ENCODE measurements around the gene PDK1.
A peak's percentile ranks its signal among the peaks of the same experiment; 100 is the strongest.

Gene PDK1

DNA sequence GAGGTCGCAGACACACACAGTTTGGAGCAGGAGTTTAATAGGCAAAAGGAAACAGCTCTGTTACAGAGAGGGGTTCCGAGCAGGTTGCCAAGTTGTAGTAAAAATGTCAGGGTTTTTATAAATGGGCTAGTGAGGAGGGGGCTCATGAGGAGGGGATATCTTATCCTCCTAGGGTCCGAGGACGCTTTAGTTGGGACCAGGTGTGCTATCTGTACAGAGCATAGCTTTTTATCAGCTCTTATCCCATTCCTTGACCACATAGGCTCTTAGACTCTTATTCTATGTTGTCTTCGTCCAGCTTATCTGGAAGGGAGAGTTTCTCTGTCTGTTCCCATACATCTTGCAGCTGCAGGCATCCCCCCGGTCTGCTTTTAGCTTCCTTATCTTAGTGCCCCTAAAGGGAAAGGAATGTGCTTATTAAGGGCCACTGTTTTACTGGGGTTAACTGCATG, 44.7 kb downstream of the PDK1 start:
- DNase-seq: peak; percentile 31

DNA sequence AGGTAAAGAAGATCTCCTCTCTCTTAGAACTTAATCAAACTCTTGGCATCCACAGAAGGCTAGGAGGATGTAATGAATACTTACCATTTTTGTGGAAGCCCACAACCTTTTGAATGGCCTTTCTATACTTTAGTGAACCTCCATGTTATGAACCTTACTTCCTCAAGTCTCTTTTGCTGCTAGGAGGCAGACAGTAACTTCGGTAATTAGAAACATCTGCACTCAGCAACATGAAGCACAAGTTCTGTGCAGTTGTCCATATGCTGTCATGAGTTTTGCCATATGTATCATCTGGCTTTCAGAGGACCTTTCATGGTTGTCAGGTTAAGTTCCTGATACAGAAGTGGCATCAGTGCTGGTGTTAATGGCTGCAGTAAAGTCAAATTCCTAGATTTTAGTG, 50.4 kb downstream of the PDK1 start:
- no peak for DNase-seq

- no peak for DNase-seq
Measured at GRCh38 chr2:172607379-172607928, 51.6 kb downstream of the PDK1 start.

DNA sequence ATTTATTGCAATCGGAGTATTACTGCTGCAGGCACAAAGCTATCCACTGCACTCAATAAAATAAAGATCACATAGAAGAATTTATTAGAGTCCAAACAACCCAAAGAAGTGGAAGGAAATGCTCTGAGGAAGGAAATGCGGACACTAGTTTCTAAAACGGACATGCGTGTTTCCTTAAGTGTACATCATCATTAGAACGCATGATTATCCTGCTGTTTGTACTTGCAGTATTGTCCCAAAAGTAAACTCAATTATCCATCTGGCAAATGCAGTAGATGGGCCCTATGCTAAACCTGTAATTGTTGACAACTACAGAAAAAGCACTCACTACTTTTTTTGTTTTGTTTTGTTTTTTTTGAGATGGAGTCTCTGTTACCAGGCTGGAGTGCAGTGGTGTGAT, 53.6 kb downstream of the PDK1 start:
- DNase-seq: no peak

DNA sequence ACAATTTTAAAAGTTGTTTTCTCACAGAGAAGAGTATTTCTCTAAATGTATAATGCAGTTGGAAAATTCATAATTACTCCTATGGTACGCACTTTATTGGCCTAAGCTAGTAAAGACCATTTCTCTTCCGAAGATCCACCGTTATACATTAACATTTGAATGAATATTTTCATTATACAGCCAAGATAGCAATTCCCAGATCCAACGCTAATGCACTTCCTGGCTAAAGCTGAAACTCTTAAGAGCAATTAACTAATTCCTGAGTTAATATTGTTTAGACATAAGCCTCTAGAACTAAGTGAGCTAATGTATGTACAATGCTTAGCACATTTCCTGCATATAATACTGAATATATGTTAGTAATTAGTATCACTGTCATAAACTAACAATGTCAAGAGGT, 56.2 kb downstream of the PDK1 start:
- DNase-seq: no peak

DNA sequence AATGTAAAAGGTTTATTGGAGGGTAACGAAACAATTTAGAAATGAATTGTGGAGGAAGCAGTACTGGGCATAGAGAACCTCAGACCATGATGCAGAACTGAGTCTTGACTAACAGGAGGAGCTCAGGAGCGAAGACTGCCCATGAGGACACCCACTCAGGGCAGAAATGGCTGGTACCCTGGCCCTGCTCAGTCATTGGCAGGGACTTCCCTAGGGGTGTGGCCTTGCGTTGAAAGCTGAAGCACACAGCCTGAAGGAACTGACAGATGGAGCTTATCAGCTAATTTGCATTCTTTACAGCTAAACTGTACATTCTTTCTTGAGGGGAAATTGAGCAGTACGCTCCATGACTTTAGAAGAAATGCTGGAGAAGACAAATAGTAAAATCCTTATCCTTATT, 57.1 kb downstream of the PDK1 start:
- DNase-seq: no peak

- no peak for DNase-seq
Measured at GRCh38 chr2:172613615-172614231, 57.8 kb downstream of the PDK1 start.

- DNase-seq: no peak
Measured at GRCh38 chr2:172614932-172615331, 59.0 kb downstream of the PDK1 start.

DNA sequence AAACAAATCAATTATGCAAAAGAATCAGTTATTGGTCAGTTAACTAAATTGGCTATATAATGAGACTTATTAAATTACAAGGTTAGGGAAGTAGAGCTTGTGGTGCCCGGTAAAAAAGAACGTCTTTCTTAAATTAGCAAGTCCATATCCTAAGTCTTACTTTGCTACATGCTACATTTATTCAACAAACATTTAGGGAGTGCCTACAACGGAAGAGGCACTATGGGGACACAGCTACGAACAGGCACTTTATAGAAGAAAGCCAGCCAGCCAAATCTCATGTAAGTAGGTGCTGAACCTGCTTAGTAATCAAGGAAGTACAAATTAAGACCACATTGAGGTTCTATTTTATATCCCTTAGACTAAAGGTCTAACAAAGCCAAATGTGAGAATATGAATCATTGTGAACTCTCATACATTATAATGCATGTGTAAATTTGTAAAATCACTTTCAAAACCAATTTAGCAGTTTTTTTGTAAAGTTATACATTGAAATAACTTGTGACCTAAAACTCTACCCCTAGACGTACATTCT, 59.9 kb downstream of the PDK1 start:
- DNase-seq: no peak

GRCh38 chr2:172617115-172617514, 61.2 kb downstream of the PDK1 start:
- DNase-seq: no peak

DNA sequence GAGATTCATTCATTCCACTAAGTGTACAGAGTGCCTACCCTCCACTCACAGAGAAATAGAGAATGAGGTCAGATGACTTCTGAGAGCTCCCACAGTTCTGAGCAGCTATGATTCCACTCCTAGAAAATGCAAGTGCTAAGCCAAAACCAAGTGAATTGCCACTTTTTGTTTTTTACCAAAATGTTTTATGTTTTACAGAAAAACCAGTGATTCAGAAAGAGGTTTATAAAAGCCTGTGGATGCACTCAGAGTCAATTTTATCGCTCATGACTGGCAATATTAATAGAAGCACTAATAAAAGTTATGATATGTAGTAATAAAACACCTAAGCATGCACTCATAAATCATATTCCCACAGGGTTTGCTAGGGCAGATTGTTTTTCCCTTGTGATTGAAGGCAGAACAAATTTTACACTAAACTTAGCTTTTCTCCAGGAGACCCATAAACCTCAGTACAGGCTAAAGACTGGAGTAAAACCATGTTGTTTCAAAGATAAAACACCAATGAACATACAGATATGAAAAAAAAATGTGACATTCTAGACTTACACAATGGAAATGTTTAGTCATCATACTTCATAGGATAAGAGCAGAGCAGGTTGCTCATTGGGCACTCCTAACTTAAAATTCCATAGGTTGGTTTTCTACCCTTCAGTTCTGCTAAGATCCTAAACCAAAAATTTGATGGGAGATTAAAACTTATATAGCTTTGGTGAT, 67.5 kb downstream of the PDK1 start:
- peak; percentile 23 for DNase-seq

- DNase-seq: no peak
Measured at GRCh38 chr2:172624996-172625395, 69.1 kb downstream of the PDK1 start.

- DNase-seq: no peak
Measured at GRCh38 chr2:172627181-172627580, 71.3 kb downstream of the PDK1 start.

DNA sequence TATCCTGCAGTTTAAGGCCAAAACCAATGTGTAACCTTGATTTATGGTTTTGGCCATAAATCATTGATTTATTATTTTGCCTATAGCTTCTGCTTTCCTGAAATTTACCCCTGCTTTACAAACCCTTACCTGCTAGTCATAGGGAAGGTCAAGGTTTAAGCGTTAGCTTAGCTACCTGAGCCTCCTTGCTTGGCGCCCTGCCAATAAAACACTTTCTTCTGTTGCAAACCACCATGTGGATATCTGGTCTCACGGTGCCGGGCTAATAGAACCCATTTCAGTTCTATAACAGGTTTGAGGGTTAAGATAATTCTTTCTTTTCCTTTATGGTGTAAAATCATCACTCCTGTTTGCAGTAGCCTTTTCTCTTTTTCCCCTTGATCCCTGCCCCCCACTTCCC, 72.2 kb downstream of the PDK1 start:
- no peak for DNase-seq

- DNase-seq: no peak
Measured at GRCh38 chr2:172629586-172629985, 73.7 kb downstream of the PDK1 start.

- DNase-seq: no peak
Measured at GRCh38 chr2:172630181-172630580, 74.3 kb downstream of the PDK1 start.

GRCh38 chr2:172634477-172634876, 78.6 kb downstream of the PDK1 start:
- DNase-seq: no peak

DNA sequence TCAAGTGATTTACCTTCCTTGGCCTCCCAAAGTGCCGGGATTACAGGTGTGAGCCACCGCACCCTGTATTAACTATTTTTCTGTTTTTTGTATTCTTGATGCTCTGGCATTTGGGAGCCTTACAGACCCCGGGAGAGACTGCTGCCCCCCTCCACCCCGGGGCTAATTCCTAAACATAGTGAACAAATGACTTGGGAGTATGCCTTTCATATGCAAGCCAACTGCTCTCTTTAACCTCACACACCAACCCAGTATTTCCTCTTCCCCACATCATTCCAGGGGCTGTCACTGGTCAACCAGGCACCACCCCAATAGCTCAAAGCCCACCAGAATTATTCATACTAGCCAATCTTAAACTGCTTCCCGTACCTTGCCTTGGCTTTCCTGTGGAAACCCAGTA, 79.7 kb downstream of the PDK1 start:
- no peak for DNase-seq

- DNase-seq: no peak
Measured at GRCh38 chr2:172639256-172639655, 83.4 kb downstream of the PDK1 start.

GRCh38 chr2:172639823-172640222, 83.9 kb downstream of the PDK1 start:
- DNase-seq: peak; percentile 66

- peak; percentile 14 for DNase-seq
Measured at GRCh38 chr2:172640389-172640788, 84.5 kb downstream of the PDK1 start.

DNA sequence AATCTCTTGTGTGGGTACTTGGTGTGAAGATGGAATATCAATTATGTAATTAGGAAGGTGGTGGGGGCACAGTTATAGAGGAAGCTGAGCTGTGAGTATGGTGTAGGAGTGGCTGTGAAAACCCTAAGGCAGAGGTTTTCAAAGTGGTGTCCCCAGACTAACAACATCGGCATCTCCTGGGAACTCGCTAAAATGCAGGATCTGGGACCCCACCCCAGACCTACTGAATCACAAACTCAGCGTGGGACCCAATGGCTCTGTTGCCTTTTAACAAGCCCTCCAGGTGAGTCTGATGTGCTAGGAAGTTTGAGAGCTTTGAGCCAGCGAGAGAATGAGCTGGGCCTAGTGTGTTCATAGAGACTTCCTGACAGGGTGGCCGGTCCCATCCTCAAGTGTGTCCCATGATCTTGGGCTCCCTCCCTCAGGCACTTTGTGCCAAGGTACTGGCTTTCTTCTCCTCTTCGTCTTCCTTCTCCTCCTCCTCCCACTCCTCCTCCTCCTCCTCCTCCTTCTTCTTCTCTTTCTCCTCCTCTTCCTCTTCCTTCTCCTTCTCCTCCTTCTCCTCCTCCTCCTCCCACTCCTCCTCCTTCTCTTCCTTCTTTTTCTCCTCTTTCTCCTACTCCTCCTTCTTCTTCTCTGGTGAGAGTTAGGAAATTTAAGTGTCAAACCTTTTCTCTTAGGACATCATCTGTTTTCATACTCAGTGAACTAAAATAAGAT, 86.6 kb downstream of the PDK1 start:
- DNase-seq: no peak

DNA sequence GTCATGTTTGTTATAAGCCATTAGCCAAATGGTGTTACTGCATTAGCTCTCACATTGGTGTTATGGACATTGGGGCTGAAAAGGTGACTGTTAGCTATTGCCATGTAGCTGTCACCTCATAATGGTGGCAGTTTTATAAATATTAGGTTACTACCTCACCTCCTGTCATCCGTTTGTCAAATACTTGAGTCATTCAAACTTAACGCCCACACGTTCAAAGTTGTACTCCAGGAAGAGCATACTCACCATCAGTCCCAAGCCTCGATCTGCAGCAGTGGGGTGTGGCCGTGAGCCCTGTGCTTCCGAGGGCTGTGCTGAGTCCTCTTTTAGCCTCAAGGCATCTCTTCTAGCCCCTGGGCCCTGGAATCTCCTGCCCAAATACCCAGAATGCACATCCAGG, 87.3 kb downstream of the PDK1 start:
- DNase-seq: no peak

DNA sequence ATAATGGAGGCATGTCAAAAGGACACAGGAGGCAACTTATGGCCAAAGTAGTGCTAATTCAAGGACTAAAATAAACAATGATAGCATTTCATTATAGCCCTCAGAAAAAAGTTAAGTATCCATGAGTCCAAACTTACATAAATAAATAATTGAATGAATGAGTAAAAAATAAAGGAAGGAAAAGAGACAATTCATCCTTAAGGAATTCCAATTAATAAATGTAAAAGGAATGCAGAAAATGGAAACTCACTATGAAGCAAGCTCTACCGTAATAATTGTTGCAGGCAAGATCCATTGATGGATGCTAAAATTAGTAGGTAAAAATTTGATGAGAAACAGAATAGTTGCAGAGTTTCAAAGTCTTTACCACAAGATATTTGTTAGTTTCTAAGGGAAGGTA, 91.5 kb downstream of the PDK1 start:
- DNase-seq: no peak
